Activated B cell treated with CpG ODN at 0.5 μM for 24 hours (primary cell): ENCODE results near the gene CAPN9. TPM values are rescaled to one million over a fixed set of nuclear protein-coding genes. Genes with fewer than 3 reads are reported as not detected.

Experiments used
- ATAC-seq: fragments of 200-7000 bp; cut with Tn5 transposase; one replicate; pipeline ENCODE4 v1.10.0; 2021; ENCODE audit warnings: low read depth, mild to moderate bottlenecking, moderate library complexity
- CTCF ChIA-PET: fragments of 350-600 bp; sonication (Branson Sonifier 250); formaldehyde crosslinking; loops from one replicate; lab custom pipeline; 2021; ENCODE audit warnings: antibody characterized with exemption; lab: Charles Lee
- POLR2A ChIA-PET: fragments of 350-600 bp; sonication (Branson Sonifier 250); formaldehyde crosslinking; loops from one replicate; lab custom pipeline; 2021; ENCODE audit warnings: antibody characterized with exemption; lab: Charles Lee
- DNase-seq: peaks from one replicate; pipeline ENCODE4 v3.0.0; 2022
- H3K27ac Mint-ChIP-seq: one replicate; pipeline ENCODE4 v1.8.0; 2020; ENCODE audit warnings: mixed read lengths
- H3K27me3 Mint-ChIP-seq: one replicate; pipeline ENCODE4 v1.8.0; 2021; ENCODE audit warnings: mixed read lengths
- H3K36me3 Mint-ChIP-seq: one replicate; pipeline ENCODE4 v1.8.0; 2021; ENCODE audit warnings: low read depth, mixed read lengths
- H3K4me1 Mint-ChIP-seq: one replicate; pipeline ENCODE4 v1.8.0; 2021; ENCODE audit warnings: mixed read lengths
- H3K4me3 Mint-ChIP-seq: one replicate; pipeline ENCODE4 v1.8.0; 2020; ENCODE audit warnings: mild to moderate bottlenecking, mixed read lengths
- H3K9me3 Mint-ChIP-seq: one replicate; pipeline ENCODE4 v1.8.0; 2020; ENCODE audit warnings: mixed read lengths
- CTCF ChIP-seq: fragments of 200-600 bp; IDR thresholded peaks from one replicate; pipeline ENCODE4 v1.8.0; 2022; ENCODE audit warnings: antibody characterized with exemption, mild to moderate bottlenecking
- intact Hi-C: fragments of 100-400 bp; cut with micrococcal nuclease; formaldehyde crosslinking; loops from one replicate; pipeline ENCODE4 v1.15.1; 2024
- total RNA-seq: library from RNA; stranded (reverse); gene quantifications from 2 replicates; pipeline ENCODE4 v1.2.3, GENCODE V29; 2022

CAPN9 gene
- total RNA-seq, 1 donor from 2014 or later: not detected

GRCh38 chr1:230797942-230798365 lies 50.8 kb downstream of the CAPN9 start:
- Mint-ChIP-seq H3K27me3 (peaks cover 21% of the 10 kb centered on the region), H3K4me3 (no peak overlapping the region), H3K36me3 (no peaks in the 10 kb centered on the region), H3K27ac (no peak overlapping the region), H3K4me1 (no peaks in the 10 kb centered on the region), H3K9me3 (no peaks in the 10 kb centered on the region)
- ChIA-PET CTCF (no interaction called here), POLR2A (no interaction called here)
- TF ChIP-seq CTCF: no peak
- intact Hi-C loops: loop anchor here (1.0 to 2.0 kb wide), 2 partner anchors 181 to 413 kb away; partner anchors contain the start of genes ARV1 and TTC13
- ATAC-seq (no peak), DNase-seq (no peak)

DNA sequence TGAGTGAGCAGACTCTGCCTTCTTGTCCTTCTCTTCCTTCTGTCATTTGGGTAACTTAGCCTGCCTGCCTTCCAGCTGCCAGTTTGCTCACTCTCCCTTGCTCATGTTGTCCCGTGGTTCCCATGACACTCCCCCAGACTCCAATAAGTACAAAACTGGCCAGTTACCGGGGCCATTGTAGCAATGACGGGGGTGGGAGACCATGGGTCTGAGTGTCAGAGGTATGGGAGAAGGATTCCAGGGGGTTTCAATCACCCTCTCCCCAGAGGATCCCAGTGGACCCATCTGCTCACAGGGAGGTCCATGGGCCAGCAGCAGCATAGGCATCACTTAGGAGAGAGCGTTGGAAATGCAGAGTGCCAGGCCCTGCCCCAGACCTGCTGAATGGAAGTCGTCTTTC lies 51.3 kb downstream of the CAPN9 start:
- no peak overlapping the region for H3K27ac Mint-ChIP-seq
- H3K27me3 Mint-ChIP-seq: peaks cover 21% of the 10 kb centered on the region
- no peak overlapping the region for H3K4me3 Mint-ChIP-seq
- intact Hi-C loops: loop anchor here (1.0 to 2.0 kb wide), 2 partner anchors 180 to 413 kb away; partner anchors contain the start of genes ARV1 and TTC13
- ATAC-seq (no peak), DNase-seq (no peak)
- ChIA-PET CTCF (no interaction called here), POLR2A (no interaction called here)
- H3K36me3 Mint-ChIP-seq: no peaks in the 10 kb centered on the region
- no peaks in the 10 kb centered on the region for H3K4me1 Mint-ChIP-seq
- no peak for TF ChIP-seq CTCF
- H3K9me3 Mint-ChIP-seq: no peaks in the 10 kb centered on the region

DNA sequence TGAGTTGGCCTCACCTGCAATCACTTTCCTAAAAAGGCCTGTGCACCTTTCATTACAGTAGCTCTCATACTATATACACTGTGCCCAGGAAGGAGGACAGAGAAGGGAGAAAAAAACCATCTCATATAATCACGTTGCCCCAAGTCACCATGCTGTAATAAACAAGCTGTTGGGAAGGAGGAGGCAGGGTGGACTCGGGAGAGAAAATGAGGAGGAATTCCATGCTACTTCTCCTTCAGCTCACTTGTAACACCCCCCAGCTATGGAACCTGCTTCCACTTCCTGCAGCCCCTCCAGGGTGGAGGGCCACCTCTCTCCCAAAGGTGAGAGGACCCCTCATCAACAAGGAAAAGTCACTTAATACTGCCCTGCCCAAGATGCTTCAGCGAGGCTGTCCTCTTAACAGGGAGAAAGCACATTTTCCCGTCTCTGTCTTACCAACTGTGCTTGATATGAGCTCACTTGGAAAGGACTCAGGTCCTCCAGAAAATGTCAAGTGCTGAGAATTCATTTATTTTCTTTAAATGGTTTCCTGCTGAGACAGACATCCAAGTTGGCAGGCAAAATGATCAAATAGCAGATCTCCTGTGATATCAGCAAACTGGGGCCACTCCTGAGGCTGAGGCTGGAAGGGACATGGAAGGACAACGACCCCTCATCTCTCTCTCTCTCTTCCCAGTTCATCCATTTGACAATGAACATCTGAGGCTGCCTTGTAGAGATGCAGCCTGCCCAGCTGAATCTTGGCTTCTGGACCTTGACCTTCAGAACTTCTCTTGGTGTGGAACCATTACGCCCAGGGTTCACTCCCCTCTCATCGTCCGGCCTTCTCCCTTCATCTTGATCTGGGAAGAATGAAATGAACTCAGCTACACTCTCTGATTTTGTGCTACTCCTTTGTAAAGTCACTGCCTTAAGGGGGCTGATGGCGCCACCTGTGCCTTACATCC lies 54.0 kb downstream of the CAPN9 start:
- no peak for TF ChIP-seq CTCF
- ChIA-PET POLR2A (no interaction called here), CTCF (no interaction called here)
- Mint-ChIP-seq H3K4me3 (no peak overlapping the region), H3K4me1 (no peaks in the 10 kb centered on the region), H3K36me3 (no peaks in the 10 kb centered on the region), H3K9me3 (no peaks in the 10 kb centered on the region), H3K27me3 (peaks cover 23% of the 10 kb centered on the region), H3K27ac (no peak overlapping the region)
- DNase-seq (no peak), ATAC-seq (no peak)
- intact Hi-C loops: no loop called here

DNA sequence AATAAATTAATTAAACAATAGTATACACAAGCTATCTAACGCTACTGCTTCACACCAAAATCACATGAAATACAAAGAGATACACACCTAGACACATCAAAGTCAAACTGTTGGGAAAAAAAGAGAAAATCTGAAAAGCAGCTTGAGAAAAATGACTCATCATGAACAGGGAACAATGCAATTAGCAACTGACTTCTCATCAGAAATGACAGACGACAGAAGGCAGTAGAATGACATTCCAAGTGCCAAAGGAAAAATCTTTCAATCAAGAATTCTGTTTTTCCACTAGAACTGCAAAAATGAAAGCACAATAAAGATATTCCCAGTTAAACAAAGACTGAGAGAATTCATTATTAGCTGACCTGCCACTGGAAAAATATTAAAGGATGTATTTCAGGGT lies 57.2 kb downstream of the CAPN9 start:
- Mint-ChIP-seq H3K36me3 (no peaks in the 10 kb centered on the region), H3K9me3 (peaks cover 5% of the 10 kb centered on the region), H3K4me1 (no peaks in the 10 kb centered on the region), H3K27ac (no peak overlapping the region), H3K27me3 (peaks cover 22% of the 10 kb centered on the region), H3K4me3 (no peak overlapping the region)
- no peak for TF ChIP-seq CTCF
- intact Hi-C loops: no loop called here
- POLR2A ChIA-PET: no interaction called here
- DNase-seq: no peak
- CTCF ChIA-PET: no interaction called here
- no peak for ATAC-seq

DNA sequence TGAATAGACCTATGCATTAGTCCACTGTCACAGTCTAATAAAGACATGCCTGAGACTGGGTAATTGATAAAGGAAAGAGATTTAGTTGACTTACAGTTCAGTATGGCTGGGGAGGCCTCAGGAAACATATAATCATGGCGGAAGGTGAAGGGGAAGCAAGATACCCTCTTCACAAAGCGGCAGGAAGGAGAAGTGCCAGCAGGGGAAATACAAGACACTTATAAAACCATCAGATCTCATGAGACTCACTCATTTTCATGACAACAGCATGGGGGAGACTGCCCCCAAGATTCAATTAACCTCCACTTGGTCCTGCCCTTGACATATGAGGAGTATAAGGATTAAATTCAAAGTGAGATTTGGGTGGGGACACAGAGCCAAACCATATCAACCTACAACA lies 59.4 kb downstream of the CAPN9 start:
- POLR2A ChIA-PET: no interaction called here
- intact Hi-C loops: no loop called here
- TF ChIP-seq CTCF: no peak
- DNase-seq (no peak), ATAC-seq (no peak)
- H3K9me3 Mint-ChIP-seq: peaks cover 8% of the 10 kb centered on the region
- H3K36me3 Mint-ChIP-seq: no peaks in the 10 kb centered on the region
- H3K27ac Mint-ChIP-seq: no peak overlapping the region
- no peaks in the 10 kb centered on the region for H3K4me1 Mint-ChIP-seq
- no peak overlapping the region for H3K4me3 Mint-ChIP-seq
- peaks cover 13% of the 10 kb centered on the region for H3K27me3 Mint-ChIP-seq
- CTCF ChIA-PET: no interaction called here
